HFFc6 (cell line): ENCODE results near the gene HEATR9. TPM values are rescaled to one million over a fixed set of nuclear protein-coding genes. Genes with fewer than 3 reads are reported as not detected.

Experiments used
- DNase-seq: peaks from one replicate; pipeline ENCODE4 v3.0.0-alpha.2; 2018
- H3K27ac Mint-ChIP-seq: 2 replicates; pipeline ENCODE4 v1.8.0; 2020; ENCODE audit warnings: mild to moderate bottlenecking, mixed read lengths
- H3K27me3 Mint-ChIP-seq: 2 replicates; pipeline ENCODE4 v1.8.0; 2021; ENCODE audit warnings: mild to moderate bottlenecking, moderate library complexity, mixed read lengths; ENCODE audit not compliant: insufficient read depth
- H3K36me3 Mint-ChIP-seq: 2 replicates; pipeline ENCODE4 v1.8.0; 2021; ENCODE audit warnings: low read depth, mixed read lengths
- H3K4me1 Mint-ChIP-seq: 2 replicates; pipeline ENCODE4 v1.8.0; 2020; ENCODE audit warnings: low read depth, mixed read lengths
- H3K4me3 Mint-ChIP-seq: 2 replicates; pipeline ENCODE4 v1.8.0; 2020; ENCODE audit warnings: mild to moderate bottlenecking, moderate library complexity, mixed read lengths
- H3K9me3 Mint-ChIP-seq: 2 replicates; pipeline ENCODE4 v1.8.0; 2020; ENCODE audit warnings: mild to moderate bottlenecking, mixed read lengths
- CTCF ChIP-seq: fragments of 200-600 bp; sonication (generic); IDR thresholded peaks from 2 replicates; pipeline ENCODE4 v1.5.0; 2021; ENCODE audit warnings: antibody characterized with exemption, mild to moderate bottlenecking
- total RNA-seq, 6 experiments: library from RNA; stranded (reverse); fragmentation: NEBNext Ultra II Directional; extraction: Animal tissue kit (Norgen Biotek cat#: 25700); gene quantifications; 2 replicates in 1 of 6; 3 replicates in 5 of 6; pipeline ENCODE4 v1.2.3, GENCODE V29; 2021

HEATR9 gene
- total RNA-seq, 6 experiments from 2014 or later = not detected

- H3K27ac Mint-ChIP-seq = no peak overlapping the region; the same call in 1 of the 2 replicates
- H3K27me3 Mint-ChIP-seq = peaks cover 5% of the 10 kb centered on the region
- DNase-seq = no peak
- H3K36me3 Mint-ChIP-seq = no peaks in the 10 kb centered on the region
- H3K4me1 Mint-ChIP-seq = peaks cover 30% of the 10 kb centered on the region
- no peak for TF ChIP-seq CTCF
- H3K4me3 Mint-ChIP-seq = no peak overlapping the region
- H3K9me3 Mint-ChIP-seq = no peaks in the 10 kb centered on the region
Measured at GRCh38 chr17:35892091-35893035, 23.7 kb upstream of the HEATR9 start.

- no peak for TF ChIP-seq CTCF
- Mint-ChIP-seq H3K4me3 (no peak overlapping the region), H3K27ac (no peak overlapping the region), H3K27me3 (peaks cover 5% of the 10 kb centered on the region), H3K9me3 (no peaks in the 10 kb centered on the region), H3K36me3 (no peaks in the 10 kb centered on the region), H3K4me1 (peaks cover 30% of the 10 kb centered on the region)
- DNase-seq = no peak
Measured at GRCh38 chr17:35891269-35891668, 22.6 kb upstream of the HEATR9 start.

- Mint-ChIP-seq H3K4me3 (no peak overlapping the region), H3K36me3 (no peaks in the 10 kb centered on the region), H3K4me1 (peaks cover 25% of the 10 kb centered on the region), H3K27me3 (peaks cover 4% of the 10 kb centered on the region), H3K9me3 (no peaks in the 10 kb centered on the region), H3K27ac (no peak overlapping the region)
- DNase-seq = no peak
- TF ChIP-seq CTCF = no peak
Measured at GRCh38 chr17:35890774-35891155, 22.1 kb upstream of the HEATR9 start.

- Mint-ChIP-seq H3K27me3 (peaks cover 4% of the 10 kb centered on the region), H3K36me3 (no peaks in the 10 kb centered on the region), H3K4me1 (peaks cover 19% of the 10 kb centered on the region), H3K9me3 (no peaks in the 10 kb centered on the region), H3K4me3 (peak overlapping the region; percentile 1; the same call in 1 of the 2 replicates), H3K27ac (no peak overlapping the region)
- peak; percentile 23 for DNase-seq
- no peak for TF ChIP-seq CTCF
Measured at GRCh38 chr17:35889818-35890773, 21.4 kb upstream of the HEATR9 start.

GRCh38 chr17:35889241-35889640 is 20.6 kb upstream of the HEATR9 start:
- TF ChIP-seq CTCF = no peak
- H3K4me3 Mint-ChIP-seq = no peak overlapping the region
- peaks cover 18% of the 10 kb centered on the region for H3K4me1 Mint-ChIP-seq

More at GRCh38 chr17:35889241-35889640, 20.6 kb upstream of the HEATR9 start:
- Mint-ChIP-seq H3K36me3 (no peaks in the 10 kb centered on the region), H3K9me3 (no peaks in the 10 kb centered on the region), H3K27ac (no peak overlapping the region), H3K27me3 (peaks cover 6% of the 10 kb centered on the region)
- DNase-seq = no peak
